ENCODE measurements around the gene CD99L2.
"Not testable (repeated sequence)": the region's sequence is repeated elsewhere in the genome, so short reads cannot be mapped to it uniquely, and the experiment has no call there.

Gene CD99L2

DNA sequence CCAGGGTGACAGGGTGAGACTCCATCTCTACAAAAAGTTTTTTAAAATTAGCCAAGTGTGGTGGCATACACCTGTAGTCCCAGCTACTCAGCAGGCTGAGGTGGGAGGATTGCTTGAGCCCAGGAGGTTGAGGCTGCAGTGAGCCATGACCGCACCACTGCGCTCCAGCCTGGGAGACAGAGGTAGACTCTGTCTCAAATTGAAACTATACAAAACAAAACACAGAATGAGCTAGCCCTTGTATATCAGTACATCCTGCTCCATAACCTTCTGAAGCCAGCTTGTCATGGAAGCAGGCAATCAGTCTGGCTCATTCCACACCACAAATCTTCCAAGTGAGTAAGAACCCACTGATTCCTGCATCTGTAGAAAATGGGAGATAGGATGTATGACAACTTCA, 49.0 kb downstream of the CD99L2 start:
- H3K27ac Mint-ChIP-seq = no peak overlapping the region
- ATAC-seq = no peak
- no peaks in the 10 kb centered on the region for H3K9me3 Mint-ChIP-seq
- H3K36me3 Mint-ChIP-seq = peaks cover 17% of the 10 kb centered on the region
- H3K4me1 Mint-ChIP-seq = peaks cover 7% of the 10 kb centered on the region
- no peak overlapping the region for H3K4me3 Mint-ChIP-seq
- no peaks in the 10 kb centered on the region for H3K27me3 Mint-ChIP-seq

DNA sequence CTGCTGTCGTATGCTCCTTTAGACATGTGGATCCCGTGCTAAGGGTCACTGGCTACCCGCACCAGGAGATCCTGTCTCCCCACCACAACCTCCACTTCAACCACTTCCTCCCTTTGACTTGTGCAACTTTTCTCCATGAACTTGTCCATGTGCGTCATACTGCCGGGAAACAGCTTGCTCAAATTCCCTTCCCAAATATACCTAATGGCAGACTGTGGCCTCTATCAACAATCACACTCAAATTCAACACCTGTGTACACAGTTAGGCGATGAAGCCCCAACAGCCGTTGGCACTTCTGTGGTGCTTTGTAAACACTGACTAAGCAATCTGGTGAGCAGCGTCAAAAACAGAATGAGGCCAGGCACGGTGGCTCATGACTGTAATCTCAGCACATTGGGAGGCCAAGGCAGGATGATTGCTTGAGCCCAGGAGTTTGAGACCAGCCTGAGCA, 49.5 kb downstream of the CD99L2 start:
- H3K27ac Mint-ChIP-seq = no peak overlapping the region
- H3K36me3 Mint-ChIP-seq = peaks cover 11% of the 10 kb centered on the region
- H3K9me3 Mint-ChIP-seq = no peaks in the 10 kb centered on the region
- H3K27me3 Mint-ChIP-seq = no peaks in the 10 kb centered on the region
- H3K4me1 Mint-ChIP-seq = peaks cover 7% of the 10 kb centered on the region
- no peak for ATAC-seq
- H3K4me3 Mint-ChIP-seq = no peak overlapping the region

DNA sequence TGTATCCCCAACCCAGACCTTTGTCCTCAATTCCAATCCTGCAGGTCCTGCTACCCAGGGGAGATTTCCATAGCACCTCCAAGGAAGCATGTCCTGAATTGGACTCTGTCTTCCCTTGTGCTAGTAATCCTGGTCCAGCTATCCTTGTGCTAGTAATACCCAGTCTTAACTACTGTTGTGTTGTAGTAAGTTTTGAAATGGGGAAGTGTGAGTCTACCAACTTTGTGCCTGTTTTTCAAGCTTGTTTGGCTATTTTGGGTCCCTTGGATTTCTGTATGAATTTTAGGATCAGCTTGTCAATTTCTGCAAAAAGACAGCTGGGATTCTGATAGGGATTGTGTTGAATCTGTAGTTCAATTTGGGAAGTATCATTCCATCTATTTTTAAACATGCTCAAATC, 51.4 kb downstream of the CD99L2 start:
- Mint-ChIP-seq H3K36me3 (peaks cover under 1% of the 10 kb centered on the region), H3K4me1 (peaks cover 7% of the 10 kb centered on the region), H3K27ac (no peak overlapping the region), H3K9me3 (no peaks in the 10 kb centered on the region), H3K4me3 (no peak overlapping the region), H3K27me3 (no peaks in the 10 kb centered on the region)
- no peak for ATAC-seq

DNA sequence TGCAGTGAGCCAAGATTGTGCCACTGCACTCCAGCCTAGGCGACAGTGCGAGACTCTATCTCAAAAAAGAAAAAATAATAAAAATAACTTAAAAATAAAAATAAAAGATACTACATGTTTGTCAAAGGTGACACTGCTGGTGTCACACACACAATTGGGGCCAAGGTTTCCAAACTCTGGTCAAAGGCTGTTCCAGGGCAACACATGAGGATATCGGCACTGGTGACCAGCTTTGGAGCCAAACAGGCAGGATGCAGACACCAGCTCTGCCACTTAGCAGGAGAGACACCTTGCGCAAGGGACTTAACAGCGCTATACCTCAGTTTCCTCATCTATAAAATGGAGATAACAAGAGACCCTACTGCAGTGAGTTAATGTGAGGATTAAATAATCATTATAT, 52.3 kb downstream of the CD99L2 start:
- H3K4me1 Mint-ChIP-seq = peaks cover 7% of the 10 kb centered on the region
- no peaks in the 10 kb centered on the region for H3K9me3 Mint-ChIP-seq
- H3K4me3 Mint-ChIP-seq = no peak overlapping the region
- ATAC-seq = no peak
- no peak overlapping the region for H3K27ac Mint-ChIP-seq
- no peaks in the 10 kb centered on the region for H3K27me3 Mint-ChIP-seq
- no peaks in the 10 kb centered on the region for H3K36me3 Mint-ChIP-seq

DNA sequence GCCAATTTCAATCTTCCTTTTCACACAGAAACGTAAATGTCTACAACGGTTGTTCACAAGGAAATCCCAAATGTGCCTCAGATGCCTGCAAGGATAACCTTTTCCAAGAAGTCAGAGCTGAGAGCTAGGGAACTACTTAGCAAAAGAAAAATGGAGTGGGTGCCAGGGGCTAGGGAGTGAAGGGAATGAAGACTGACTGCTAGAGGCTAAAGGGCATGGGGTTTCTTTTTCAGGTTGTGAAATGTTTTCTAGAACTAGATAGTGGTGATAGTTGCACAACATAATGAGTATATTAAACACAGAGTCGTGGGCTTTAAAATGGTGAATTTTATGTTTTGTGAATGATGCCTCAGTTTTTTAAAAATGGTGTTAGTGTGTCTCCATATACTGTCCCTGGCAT, 53.4 kb downstream of the CD99L2 start:
- Mint-ChIP-seq H3K9me3 (no peaks in the 10 kb centered on the region), H3K4me1 (peaks cover 7% of the 10 kb centered on the region), H3K27me3 (no peaks in the 10 kb centered on the region), H3K27ac (no peak overlapping the region), H3K4me3 (no peak overlapping the region), H3K36me3 (no peaks in the 10 kb centered on the region)
- no peak for ATAC-seq

DNA sequence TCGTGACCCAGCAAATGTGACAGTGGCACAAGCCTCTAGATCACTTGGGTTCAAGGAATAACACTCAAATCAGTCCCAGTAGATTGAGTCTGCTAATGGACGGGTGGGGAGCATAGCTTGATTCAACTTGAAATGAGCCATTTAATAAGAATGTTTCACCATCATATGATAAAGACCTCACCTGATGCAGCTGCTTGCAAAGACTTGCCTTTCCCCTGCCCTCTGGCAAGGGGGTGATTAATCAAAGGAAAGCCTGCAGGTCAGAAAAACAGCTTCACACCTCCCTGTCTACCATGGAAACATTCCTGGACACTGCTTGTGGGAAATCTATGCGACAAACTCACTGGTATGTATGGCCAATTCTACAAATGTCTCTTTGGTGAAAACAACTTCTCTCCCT, 54.5 kb downstream of the CD99L2 start:
- Mint-ChIP-seq H3K9me3 (no peaks in the 10 kb centered on the region), H3K4me3 (no peak overlapping the region), H3K36me3 (no peaks in the 10 kb centered on the region), H3K4me1 (peaks cover 7% of the 10 kb centered on the region), H3K27me3 (no peaks in the 10 kb centered on the region), H3K27ac (no peak overlapping the region)
- ATAC-seq = no peak

DNA sequence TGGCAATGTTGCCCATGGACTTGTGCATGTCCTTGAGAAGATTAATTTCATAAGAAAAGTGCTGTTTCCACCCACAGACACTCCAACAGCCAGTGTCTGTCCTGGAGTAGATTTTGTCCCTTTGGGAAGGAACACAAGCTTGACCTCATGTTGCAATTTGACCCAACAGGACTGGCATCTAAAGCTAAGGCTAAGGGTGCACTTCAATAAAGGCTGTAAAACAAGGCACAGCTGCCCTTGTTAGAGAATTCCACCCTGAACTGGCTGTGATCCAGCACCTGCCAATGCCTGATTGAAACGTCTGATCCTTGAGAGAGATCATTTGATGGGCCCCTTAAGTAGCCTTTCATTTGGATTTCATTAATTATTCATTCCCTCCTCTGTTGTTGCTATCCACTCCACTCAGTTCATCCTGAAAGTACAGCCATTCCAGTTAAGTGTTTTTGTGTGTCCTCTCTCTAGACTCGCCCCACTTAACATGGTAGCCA, 56.2 kb downstream of the CD99L2 start:
- H3K9me3 Mint-ChIP-seq = no peaks in the 10 kb centered on the region
- H3K4me1 Mint-ChIP-seq = peaks cover under 1% of the 10 kb centered on the region
- no peak overlapping the region for H3K4me3 Mint-ChIP-seq
- H3K27ac Mint-ChIP-seq = no peak overlapping the region
- no peaks in the 10 kb centered on the region for H3K36me3 Mint-ChIP-seq
- ATAC-seq = no peak
- no peaks in the 10 kb centered on the region for H3K27me3 Mint-ChIP-seq

DNA sequence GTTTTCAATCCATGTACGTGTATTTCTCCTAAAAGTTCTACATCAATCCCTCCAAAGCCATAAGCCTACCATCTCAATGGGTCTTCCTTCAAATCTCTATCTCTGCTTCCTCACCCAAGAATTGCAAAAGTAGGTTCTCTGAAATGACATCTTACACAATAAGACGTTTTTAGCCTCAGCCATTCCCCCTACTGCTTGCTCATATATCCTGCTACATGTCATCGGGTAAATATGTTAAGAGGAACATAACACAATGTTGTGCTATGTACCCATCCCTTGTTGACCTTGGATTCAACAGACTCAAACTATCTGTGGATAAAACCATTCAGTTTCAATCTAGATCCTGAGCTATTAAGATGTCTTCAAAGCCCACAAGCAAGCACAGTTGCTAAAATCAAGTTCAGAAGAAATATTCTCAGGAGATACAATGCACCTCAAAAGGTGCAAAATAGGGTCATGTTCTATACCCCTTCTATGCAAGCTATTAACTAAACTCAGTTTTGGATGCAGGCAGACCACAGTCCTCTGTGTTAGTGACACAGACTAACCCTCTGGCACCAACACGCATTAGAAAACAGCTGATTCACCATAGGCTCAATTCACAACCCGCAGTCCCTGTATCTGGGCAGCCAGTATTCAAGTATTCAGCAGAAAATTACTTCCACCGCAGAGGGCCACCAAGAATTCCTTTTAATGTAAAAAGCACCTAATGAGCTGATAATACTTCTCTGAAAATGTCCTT, 56.8 kb downstream of the CD99L2 start:
- H3K4me3 Mint-ChIP-seq = no peak overlapping the region
- no peak overlapping the region for H3K27ac Mint-ChIP-seq
- no peak for ATAC-seq
- H3K9me3 Mint-ChIP-seq = no peaks in the 10 kb centered on the region
- no peaks in the 10 kb centered on the region for H3K4me1 Mint-ChIP-seq
- no peaks in the 10 kb centered on the region for H3K27me3 Mint-ChIP-seq
- H3K36me3 Mint-ChIP-seq = no peaks in the 10 kb centered on the region

DNA sequence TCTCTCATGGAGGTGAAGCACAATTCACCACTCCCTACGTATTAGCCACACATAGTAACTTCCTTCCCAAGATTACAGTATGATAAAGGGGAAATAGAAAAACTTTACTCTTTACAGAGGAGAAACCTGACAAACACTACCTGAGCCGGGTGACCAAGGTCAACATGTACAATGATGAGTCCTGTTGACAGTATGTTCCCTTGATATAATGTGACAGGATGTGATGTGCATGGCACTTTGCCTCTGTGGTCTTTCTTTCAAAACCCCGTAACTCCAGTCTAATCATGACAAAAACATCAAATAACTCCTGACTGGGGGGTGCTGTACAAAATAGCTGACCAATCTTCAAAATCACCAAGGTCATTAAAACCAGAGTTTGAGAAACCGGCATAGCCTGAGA, 60.6 kb downstream of the CD99L2 start:
- Mint-ChIP-seq H3K27ac (no peak overlapping the region), H3K27me3 (no peaks in the 10 kb centered on the region), H3K36me3 (peaks cover 15% of the 10 kb centered on the region), H3K9me3 (peaks cover 3% of the 10 kb centered on the region), H3K4me1 (no peaks in the 10 kb centered on the region), H3K4me3 (no peak overlapping the region)
- ATAC-seq = no peak

DNA sequence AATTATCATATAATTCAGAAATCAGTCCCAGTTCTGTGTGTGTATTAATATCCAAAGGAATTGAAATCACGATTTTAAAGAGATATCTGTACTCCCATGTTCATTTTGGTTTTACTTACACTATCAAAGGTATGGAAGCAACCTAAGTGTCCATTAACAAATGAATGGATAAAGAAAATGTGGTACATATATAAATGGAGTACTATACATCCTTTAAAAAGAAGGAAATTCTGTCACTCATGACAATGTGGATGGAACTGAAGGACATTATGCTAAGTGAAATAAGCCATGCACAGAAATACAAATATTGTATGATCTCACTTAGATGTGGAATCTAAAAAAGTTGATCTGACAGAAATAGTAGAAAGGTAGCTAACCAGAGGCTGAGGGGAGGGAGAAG, 63.8 kb downstream of the CD99L2 start:
- H3K4me3 Mint-ChIP-seq = no peak overlapping the region
- no peaks in the 10 kb centered on the region for H3K4me1 Mint-ChIP-seq
- peaks cover 15% of the 10 kb centered on the region for H3K36me3 Mint-ChIP-seq
- no peak for ATAC-seq
- H3K27me3 Mint-ChIP-seq = no peaks in the 10 kb centered on the region
- H3K9me3 Mint-ChIP-seq = peaks cover 3% of the 10 kb centered on the region
- H3K27ac Mint-ChIP-seq = no peak overlapping the region

DNA sequence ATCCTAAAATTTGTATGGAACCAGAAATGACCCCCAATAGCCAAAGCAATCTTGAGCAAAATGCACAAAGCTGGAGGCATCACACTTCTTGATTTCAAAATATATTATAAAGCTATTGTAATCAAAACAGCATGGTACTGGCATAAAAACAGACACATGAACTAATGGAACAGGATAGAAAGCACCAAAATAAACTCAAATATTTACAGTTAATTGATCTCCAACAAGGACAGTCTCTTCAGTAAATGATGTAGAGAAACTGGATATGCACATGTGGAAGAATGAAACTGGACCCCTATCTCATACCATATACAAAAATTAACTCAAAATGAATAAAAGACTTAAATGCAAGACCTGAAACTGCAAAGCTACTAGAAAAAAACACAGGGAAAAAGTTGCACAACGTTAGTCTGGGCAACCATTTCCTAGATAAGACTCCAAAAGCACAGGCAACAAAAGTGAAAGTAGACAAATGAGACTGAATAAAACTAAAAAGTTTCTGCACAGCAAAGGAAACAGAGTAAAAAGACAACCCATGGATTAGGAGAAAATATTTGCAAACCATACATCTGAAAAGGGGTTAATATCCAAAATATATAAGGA, 64.9 kb downstream of the CD99L2 start:
- Mint-ChIP-seq H3K36me3 (peaks cover 19% of the 10 kb centered on the region), H3K27ac (no peak overlapping the region), H3K4me1 (no peaks in the 10 kb centered on the region), H3K4me3 (no peak overlapping the region), H3K27me3 (no peaks in the 10 kb centered on the region), H3K9me3 (peaks cover 3% of the 10 kb centered on the region)
- ATAC-seq = no peak

DNA sequence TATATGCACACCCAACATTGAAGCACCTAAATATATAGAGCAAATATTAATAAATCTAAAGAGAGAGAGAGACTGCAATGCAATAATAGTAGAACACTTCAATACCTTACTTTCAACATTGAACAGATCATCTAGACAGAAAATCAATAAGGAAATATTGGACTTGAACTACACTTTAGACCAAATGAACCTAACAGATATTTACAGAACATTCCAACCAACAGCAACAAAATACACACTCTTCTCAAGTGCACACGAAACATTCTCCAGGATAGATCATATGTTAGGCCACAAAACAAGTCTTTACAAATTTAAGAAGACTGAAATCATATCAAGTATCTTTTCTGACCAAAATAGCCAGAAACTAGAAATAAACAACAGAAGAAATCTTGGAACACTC, 66.6 kb downstream of the CD99L2 start:
- Mint-ChIP-seq H3K4me3 (no peak overlapping the region), H3K27me3 (no peaks in the 10 kb centered on the region), H3K4me1 (no peaks in the 10 kb centered on the region), H3K36me3 (peaks cover 34% of the 10 kb centered on the region), H3K27ac (no peak overlapping the region), H3K9me3 (peaks cover 3% of the 10 kb centered on the region)
- no peak for ATAC-seq

DNA sequence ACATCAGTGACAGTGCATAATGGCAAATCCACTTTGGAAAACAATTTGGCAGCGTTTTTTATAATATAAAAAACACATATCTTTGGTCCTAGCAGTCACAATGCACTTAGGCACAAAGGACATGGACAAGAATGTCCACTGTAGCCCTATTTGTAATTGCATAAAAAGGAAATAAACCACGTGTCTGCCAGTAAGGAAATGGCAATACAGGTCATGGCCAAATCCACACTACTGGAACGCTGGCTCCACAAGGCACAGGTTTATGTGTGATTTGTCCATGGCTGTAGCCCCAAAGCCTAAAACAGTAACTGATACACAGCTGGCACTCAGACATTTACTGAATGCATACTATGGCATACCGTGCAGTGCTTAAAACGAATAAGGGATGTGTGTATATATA, 69.7 kb downstream of the CD99L2 start:
- Mint-ChIP-seq H3K4me1 (no peaks in the 10 kb centered on the region), H3K36me3 (peaks cover 41% of the 10 kb centered on the region), H3K27ac (no peak overlapping the region), H3K27me3 (no peaks in the 10 kb centered on the region), H3K4me3 (no peak overlapping the region), H3K9me3 (peaks cover 11% of the 10 kb centered on the region)
- ATAC-seq = no peak

DNA sequence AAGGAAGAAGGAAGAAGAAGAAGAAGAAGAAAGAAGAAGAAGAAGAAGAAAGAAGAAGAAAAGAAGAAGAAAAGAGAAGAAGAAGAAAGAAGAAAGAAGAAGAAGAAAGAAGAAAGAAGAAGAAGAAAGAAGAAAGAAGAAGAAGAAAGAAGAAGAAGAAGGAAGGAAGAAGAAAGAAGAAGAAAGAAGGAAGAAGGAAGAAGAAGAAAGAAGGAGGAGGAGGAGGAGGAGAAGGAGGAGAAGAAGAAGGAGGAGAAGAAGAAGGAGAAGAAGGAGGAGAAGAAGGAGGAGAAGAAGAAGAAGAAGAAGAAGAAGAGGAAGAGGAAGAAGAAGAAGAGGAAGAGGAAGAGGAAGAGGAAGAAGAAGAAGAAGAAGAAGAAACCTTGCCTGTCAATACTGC, 74.1 kb downstream of the CD99L2 start:
- not testable (repeated sequence) for H3K4me1 Mint-ChIP-seq, H3K27ac Mint-ChIP-seq, H3K4me3 Mint-ChIP-seq, H3K27me3 Mint-ChIP-seq, ATAC-seq
- Mint-ChIP-seq H3K36me3 (peaks cover 59% of the 10 kb centered on the region), H3K9me3 (peaks cover 16% of the 10 kb centered on the region)

DNA sequence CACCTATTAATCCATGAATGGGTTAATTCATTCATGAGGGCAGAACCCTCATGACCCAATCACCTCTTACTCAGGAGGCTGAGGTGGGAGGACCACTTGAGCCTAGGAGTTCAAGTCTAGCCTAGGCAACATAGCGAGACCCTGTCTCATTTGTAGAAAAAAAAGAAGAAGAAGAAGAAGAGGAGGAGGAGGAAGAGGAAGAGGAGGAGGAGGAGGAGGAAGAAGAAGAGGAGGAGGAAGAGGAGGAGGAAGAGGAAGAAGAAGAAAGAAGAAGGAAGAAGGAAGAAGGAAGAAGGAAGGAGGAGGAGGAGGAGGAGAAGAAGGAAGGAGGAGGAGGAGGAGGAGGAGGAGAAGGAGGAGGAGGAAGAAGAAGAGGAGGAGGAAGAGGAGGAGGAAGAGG, 74.6 kb downstream of the CD99L2 start:
- peaks cover 16% of the 10 kb centered on the region for H3K9me3 Mint-ChIP-seq
- H3K4me3 Mint-ChIP-seq, H3K27me3 Mint-ChIP-seq, H3K27ac Mint-ChIP-seq, H3K4me1 Mint-ChIP-seq, ATAC-seq: not testable (repeated sequence)
- H3K36me3 Mint-ChIP-seq = peaks cover 61% of the 10 kb centered on the region

DNA sequence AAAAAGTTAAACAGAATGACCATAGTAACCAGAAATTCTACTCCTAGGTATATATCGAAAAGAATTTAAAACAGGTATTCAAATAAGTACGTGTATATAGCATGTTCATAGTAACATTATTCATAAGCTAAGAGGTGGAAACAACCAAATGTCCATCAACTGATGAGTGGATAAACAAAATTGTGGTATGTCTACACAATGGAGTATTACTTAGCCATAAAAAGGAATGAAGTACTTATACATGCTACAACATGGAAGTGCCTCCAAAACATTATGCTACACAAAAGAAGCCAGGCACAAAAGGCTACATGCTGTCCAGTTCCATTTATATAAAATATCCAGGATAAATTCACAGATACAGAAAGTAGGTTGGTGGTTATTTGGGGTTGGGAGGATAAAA, 76.5 kb downstream of the CD99L2 start:
- no peak overlapping the region for H3K27ac Mint-ChIP-seq
- no peaks in the 10 kb centered on the region for H3K27me3 Mint-ChIP-seq
- H3K36me3 Mint-ChIP-seq = peaks cover 59% of the 10 kb centered on the region
- no peaks in the 10 kb centered on the region for H3K4me1 Mint-ChIP-seq
- no peak for ATAC-seq
- peaks cover 16% of the 10 kb centered on the region for H3K9me3 Mint-ChIP-seq
- no peak overlapping the region for H3K4me3 Mint-ChIP-seq
